Thymus (tissue), 11 donors: ENCODE data around the gene ADD3. TPM values are rescaled to one million over a fixed set of nuclear protein-coding genes. Genes with fewer than 3 reads are reported as not detected.
"Not testable (repeated sequence)": the region's sequence is repeated elsewhere in the genome, so short reads cannot be mapped to it uniquely, and the experiment has no call there.

ENCODE experiments used
- DNase-seq, 9 donors: peaks; one replicate each; pipeline ENCODE4 v3.0.0-alpha.2; 2013; ENCODE audit warnings: low spot score in 9 of 9, low read depth in 6 of 9, missing footprints in 1 of 9
- H3K27ac ChIP-seq, 2 donors: one replicate each; pipeline ENCODE4 v1.5.1; 2013; ENCODE audit warnings: control low read depth in 1 of 2, low read depth in 1 of 2, low read length in 1 of 2, mild to moderate bottlenecking in 1 of 2, moderate library complexity in 1 of 2
- H3K27me3 ChIP-seq, 2 donors: one replicate each; pipeline ENCODE4 v1.5.1; 2013; ENCODE audit warnings: low read length in 1 of 2; ENCODE audit not compliant: control insufficient read depth in 2 of 2, insufficient read depth in 1 of 2
- H3K36me3 ChIP-seq, 2 donors: one replicate each; pipeline ENCODE4 v1.5.1; 2013; ENCODE audit warnings: low read length in 1 of 2, mild to moderate bottlenecking in 1 of 2, moderate library complexity in 1 of 2; ENCODE audit not compliant: control insufficient read depth in 2 of 2, insufficient read depth in 2 of 2
- H3K4me1 ChIP-seq, 2 donors: one replicate each; pipeline ENCODE4 v1.5.1; 2013; ENCODE audit warnings: low read length in 2 of 2; ENCODE audit not compliant: control insufficient read depth in 2 of 2, insufficient read depth in 2 of 2
- H3K4me3 ChIP-seq, 2 donors: one replicate each; pipeline ENCODE4 v1.5.1; 2013; ENCODE audit warnings: low read length in 2 of 2, control low read depth in 1 of 2, mild to moderate bottlenecking in 1 of 2
- H3K9me3 ChIP-seq, 2 donors: one replicate each; pipeline ENCODE4 v1.5.1; 2013; ENCODE audit warnings: low read length in 1 of 2, mild to moderate bottlenecking in 1 of 2; ENCODE audit not compliant: control insufficient read depth in 2 of 2, insufficient read depth in 1 of 2
- WGBS: extraction: QIAGEN DNeasy Blood & Tissue Kit; methylation state at CpG from one replicate; pipeline ENCODE4 v1.1.7; 2013; 5-methylcytosine and 5-hydroxymethylcytosine counted together
- polyA plus RNA-seq: library from polyadenylated mRNA; stranded (reverse); fragments of 200-250 nt; gene quantifications from one replicate; pipeline ENCODE4 v1.2.3, GENCODE V29; 2013
- total RNA-seq: library from RNA; stranded (reverse); fragments of 120-200 nt; gene quantifications from one replicate; pipeline ENCODE4 v1.2.4, GENCODE V29; 2013
- donor health status: healthy.

ADD3 gene
- total and polyA plus RNA-seq, 2 donors: 112 to 217 TPM

DNA sequence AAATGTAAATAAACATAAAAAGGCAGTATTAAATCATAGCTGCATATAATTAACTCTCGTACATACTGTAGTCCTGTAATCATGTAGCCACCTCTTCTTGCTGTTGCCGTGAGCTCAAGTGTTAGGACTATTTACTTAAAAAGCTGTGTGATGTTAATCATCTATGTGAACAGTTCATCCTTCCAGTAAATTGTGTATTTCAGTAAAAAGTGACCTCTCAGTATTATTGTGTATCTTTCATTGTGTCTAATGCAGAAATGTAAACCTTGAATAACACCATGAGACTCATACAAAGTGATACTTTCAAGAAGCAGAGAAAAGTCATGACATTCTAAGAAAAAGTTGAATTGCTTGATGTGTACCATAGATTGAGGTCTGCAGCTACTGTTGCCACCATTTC lies 38.0 kb downstream of the ADD3 start:
- WGBS: 98% methylated on average over 2 of the region's 2 CpGs
- H3K36me3 ChIP-seq: no peaks in the 10 kb centered on the region
- H3K27me3 ChIP-seq: no peaks in the 10 kb centered on the region
- H3K4me3 ChIP-seq: no peak overlapping the region
- H3K4me1 ChIP-seq: no peaks in the 10 kb centered on the region
- H3K27ac ChIP-seq: no peak overlapping the region
- no peak for DNase-seq
- H3K9me3 ChIP-seq: peaks cover 0 to 16% of the 10 kb centered on the region in 2 donors

GRCh38 chr10:110048145-110048544 lies 40.4 kb downstream of the ADD3 start:
- not testable (repeated sequence) for DNase-seq, H3K36me3 ChIP-seq, H3K27ac ChIP-seq, H3K4me1 ChIP-seq, H3K27me3 ChIP-seq, H3K4me3 ChIP-seq
- 96% methylated on average over 2 of the region's 2 CpGs for WGBS
- peaks cover 0 to 16% of the 10 kb centered on the region in 2 donors for H3K9me3 ChIP-seq

DNA sequence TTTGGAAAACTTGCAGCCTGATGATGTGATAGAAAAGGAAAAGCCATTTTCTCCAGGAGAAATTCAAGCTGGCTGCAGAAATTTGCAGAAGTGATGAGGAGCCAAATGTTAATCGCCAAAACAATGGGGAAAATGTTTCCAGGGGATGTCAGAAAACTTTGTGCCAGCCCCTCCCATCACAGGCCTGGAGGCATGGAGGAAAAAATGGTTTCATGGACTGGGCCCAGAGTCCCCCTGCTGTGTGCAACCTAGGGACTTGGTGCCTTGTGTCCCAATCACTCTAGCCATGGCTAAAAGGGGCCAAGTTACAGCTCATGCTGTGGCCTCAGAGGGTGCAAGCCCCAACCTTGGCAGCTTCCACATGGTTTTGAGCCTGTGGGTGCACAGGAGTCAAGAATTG lies 41.0 kb downstream of the ADD3 start:
- Histone ChIP-seq H3K36me3 (no peaks in the 10 kb centered on the region), H3K9me3 (peaks cover 0 to 16% of the 10 kb centered on the region in 2 donors), H3K27me3 (no peaks in the 10 kb centered on the region), H3K4me1 (peaks cover 0 to 3% of the 10 kb centered on the region in 2 donors), H3K27ac (no peak overlapping the region), H3K4me3 (no peak overlapping the region)
- WGBS: 93% methylated on average over 1 of the region's 1 CpG
- DNase-seq: no peak

DNA sequence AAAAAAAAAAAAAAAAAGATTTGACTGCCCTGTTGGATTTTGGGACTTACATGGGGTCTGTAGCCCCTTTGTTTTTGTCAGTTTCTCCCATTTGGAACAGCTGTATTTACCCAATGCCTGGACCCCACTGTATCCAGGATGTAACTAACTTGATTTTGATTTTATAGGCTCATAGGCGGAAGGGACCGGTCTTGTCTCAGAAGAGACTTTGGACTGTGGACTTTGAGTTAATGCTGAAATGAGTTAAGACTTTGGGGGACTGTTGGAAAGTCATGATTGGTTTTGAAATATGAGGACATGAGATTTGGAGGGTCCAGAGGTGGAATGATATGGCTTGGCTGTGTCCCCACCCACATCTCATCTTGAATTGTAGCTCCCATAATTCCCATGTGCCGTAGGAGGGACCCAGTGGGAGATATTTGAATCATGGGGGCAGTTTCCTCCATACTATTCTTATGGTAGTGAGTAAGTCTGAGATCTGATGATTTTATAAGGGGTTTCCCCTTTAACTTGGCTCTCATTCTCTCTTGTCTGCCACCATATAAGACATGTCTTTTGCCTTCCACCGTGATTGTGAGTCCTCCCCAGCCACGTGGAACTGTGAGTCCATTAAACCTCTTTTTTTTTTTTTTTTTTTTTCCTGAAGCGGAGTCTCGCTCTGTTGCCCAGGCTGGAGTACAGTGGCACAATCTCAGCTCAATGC lies 42.3 kb downstream of the ADD3 start:
- not testable (repeated sequence) for H3K4me3 ChIP-seq, DNase-seq, H3K36me3 ChIP-seq, H3K27me3 ChIP-seq, H3K27ac ChIP-seq, H3K4me1 ChIP-seq
- H3K9me3 ChIP-seq: peaks cover 0 to 16% of the 10 kb centered on the region in 2 donors
- WGBS: 99% methylated on average over 7 of the region's 7 CpGs

DNA sequence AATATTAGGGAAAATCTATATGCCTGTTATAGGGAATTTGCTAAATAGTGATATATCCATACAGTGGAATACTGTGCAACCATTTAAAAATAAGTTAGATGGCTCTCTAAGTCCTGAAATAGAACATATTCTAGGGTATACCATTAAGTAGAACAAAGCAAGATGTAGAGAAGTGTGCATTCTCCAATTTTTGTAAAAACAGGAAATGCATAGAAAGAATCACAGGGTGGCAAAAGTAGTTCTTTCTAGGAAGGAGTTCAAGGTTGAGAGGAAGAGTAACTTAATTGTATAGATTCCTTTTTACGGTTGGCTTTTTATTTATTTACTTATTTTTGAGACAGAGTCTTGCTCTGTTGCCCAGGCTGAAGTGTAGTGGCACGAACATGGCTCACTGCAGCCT lies 43.7 kb downstream of the ADD3 start:
- Histone ChIP-seq H3K36me3 (no peaks in the 10 kb centered on the region), H3K9me3 (peaks cover 0 to 16% of the 10 kb centered on the region in 2 donors), H3K4me1 (peaks cover 0 to 3% of the 10 kb centered on the region in 2 donors), H3K4me3 (no peak overlapping the region), H3K27me3 (no peaks in the 10 kb centered on the region), H3K27ac (no peak overlapping the region)
- 95% methylated on average over 2 of the region's 2 CpGs for WGBS
- DNase-seq: no peak

DNA sequence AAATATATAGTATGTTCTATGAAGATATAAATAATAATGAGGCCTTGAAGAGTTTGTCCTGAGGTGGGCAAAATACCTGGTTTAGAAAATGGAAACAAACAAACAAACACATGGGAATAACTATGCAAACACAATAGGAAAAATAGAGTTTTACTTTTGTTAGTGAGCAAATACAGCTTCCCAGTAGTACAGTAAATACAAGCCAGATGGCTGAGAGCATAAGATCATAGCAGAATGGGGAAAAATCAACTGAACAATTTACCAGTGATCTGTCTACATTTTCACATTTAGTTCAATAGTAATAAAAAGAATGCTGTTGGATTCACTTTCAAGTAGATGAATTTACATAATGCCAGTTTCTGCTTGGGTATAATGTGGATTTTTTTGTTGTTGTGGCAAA lies 45.1 kb downstream of the ADD3 start:
- Histone ChIP-seq H3K9me3 (peaks cover 0 to 14% of the 10 kb centered on the region in 2 donors), H3K4me1 (peaks cover 5 to 10% of the 10 kb centered on the region in 2 donors), H3K27ac (no peak overlapping the region), H3K36me3 (no peaks in the 10 kb centered on the region), H3K4me3 (no peak overlapping the region), H3K27me3 (no peaks in the 10 kb centered on the region)
- DNase-seq: no peak

DNA sequence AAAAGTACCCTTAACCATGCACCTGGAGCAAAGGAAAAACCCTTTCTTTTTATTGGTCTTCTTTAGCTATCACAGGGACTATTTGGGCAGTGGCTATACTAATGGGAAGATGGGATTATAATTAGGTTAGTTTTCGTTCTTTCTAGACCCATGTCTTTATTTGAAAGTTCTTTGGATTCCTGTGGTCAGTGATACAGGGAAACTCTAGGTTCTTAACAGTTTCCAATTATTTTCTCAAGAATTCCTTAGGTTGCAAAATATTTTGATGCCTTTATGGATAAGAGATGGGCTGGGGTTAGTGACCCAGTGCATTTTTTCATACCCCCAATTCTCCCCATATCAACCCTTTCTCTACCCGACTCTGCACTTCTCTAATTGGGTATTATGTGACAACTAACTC lies 49.0 kb downstream of the ADD3 start:
- 96% methylated on average over 2 of the region's 2 CpGs for WGBS
- Histone ChIP-seq H3K36me3 (no peaks in the 10 kb centered on the region), H3K9me3 (no peaks in the 10 kb centered on the region), H3K4me1 (peaks cover 11 to 26% of the 10 kb centered on the region in 2 donors), H3K4me3 (no peak overlapping the region), H3K27ac (no peak overlapping the region), H3K27me3 (no peaks in the 10 kb centered on the region)
- no peak for DNase-seq

DNA sequence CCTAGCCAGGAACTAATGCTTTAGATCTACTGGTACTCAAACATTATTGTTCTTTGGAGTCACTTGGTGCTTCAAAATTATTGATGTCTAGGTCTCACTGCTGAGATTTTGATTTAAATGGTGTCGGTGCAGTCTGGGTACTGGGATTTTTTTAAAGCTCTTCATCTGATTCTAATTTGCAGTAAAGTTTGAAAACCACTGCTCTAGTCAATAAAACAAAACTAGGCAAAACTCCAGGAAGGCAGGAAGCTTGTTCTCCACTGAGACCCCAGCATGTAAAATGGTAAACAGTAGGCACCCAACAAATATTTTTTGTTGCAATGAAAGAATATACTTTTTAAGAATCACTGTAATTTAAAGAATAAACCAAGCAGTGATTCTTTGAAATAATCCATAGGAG lies 49.7 kb downstream of the ADD3 start:
- WGBS: 90% methylated on average over 1 of the region's 1 CpG
- Histone ChIP-seq H3K9me3 (no peaks in the 10 kb centered on the region), H3K27ac (peak overlapping the region in 1 of 2 donors; percentile 33), H3K36me3 (no peaks in the 10 kb centered on the region), H3K4me3 (no peak overlapping the region), H3K27me3 (no peaks in the 10 kb centered on the region), H3K4me1 (peaks cover 11 to 25% of the 10 kb centered on the region in 2 donors)
- DNase-seq: no peak

DNA sequence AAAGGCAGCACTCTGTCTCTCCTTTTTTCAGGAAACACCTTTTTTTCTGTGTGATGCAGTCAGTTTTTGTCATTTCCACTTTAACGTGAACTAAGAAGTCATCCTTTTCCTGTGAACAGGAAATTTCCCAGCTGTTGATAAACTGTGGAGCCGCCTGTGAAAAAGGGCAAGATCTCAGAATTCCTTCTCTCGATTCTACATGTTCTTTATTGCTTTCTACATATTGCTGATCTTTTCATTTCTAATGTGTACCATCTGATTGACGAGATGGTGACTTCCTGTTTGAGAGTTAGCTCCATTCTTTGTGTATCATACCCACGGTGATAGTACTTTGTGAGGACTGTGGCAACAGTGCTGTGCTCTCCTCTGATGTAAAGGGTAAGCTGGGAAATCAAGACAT lies 50.4 kb downstream of the ADD3 start:
- Histone ChIP-seq H3K27me3 (no peaks in the 10 kb centered on the region), H3K4me1 (peaks cover 11 to 25% of the 10 kb centered on the region in 2 donors), H3K4me3 (peak overlapping the region; percentile 3), H3K27ac (peak overlapping the region in 1 of 2 donors; percentile 73), H3K36me3 (no peaks in the 10 kb centered on the region), H3K9me3 (no peaks in the 10 kb centered on the region)
- peak in 1 of 9 donors; percentile 50 for DNase-seq
- 23% methylated on average over 5 of the region's 5 CpGs for WGBS
